HEK293T (cell line): ENCODE measurements around the gene TIRAP.

ENCODE experiments used
- BHLHE40 ChIP-seq: fragments of 450-650 bp; IDR thresholded peaks from 2 replicates; pipeline ENCODE4 v1.6.1; 2016; ENCODE audit warnings: mild to moderate bottlenecking, moderate library complexity, borderline replicate concordance
- ELF4 ChIP-seq: fragments of 450-650 bp; IDR thresholded peaks from 2 replicates; pipeline ENCODE4 v1.6.1; 2017; ENCODE audit warnings: antibody characterized with exemption
- FOXK2 ChIP-seq: fragments of 450-650 bp; IDR thresholded peaks from 2 replicates; pipeline ENCODE4 v1.6.1; 2016; ENCODE audit warnings: mild to moderate bottlenecking
- HDGF ChIP-seq: fragments of 450-650 bp; IDR thresholded peaks from 2 replicates; pipeline ENCODE4 v1.6.1; 2017; ENCODE audit warnings: antibody characterized with exemption, borderline replicate concordance
- NFRKB ChIP-seq: fragments of 450-650 bp; IDR thresholded peaks from 2 replicates; pipeline ENCODE4 v1.6.1; 2016; ENCODE audit warnings: mild to moderate bottlenecking, moderate library complexity
- PKNOX1 ChIP-seq: fragments of 450-650 bp; IDR thresholded peaks from 2 replicates; pipeline ENCODE4 v1.6.1; 2016
- SP1 ChIP-seq: fragments of 450-650 bp; IDR thresholded peaks from 2 replicates; pipeline ENCODE4 v1.6.1; 2017
- TARDBP ChIP-seq: fragments of 450-650 bp; IDR thresholded peaks from 2 replicates; pipeline ENCODE4 v1.6.1; 2016
- ZNF384 ChIP-seq: fragments of 450-650 bp; IDR thresholded peaks from 2 replicates; pipeline ENCODE4 v1.6.1; 2016

DNA sequence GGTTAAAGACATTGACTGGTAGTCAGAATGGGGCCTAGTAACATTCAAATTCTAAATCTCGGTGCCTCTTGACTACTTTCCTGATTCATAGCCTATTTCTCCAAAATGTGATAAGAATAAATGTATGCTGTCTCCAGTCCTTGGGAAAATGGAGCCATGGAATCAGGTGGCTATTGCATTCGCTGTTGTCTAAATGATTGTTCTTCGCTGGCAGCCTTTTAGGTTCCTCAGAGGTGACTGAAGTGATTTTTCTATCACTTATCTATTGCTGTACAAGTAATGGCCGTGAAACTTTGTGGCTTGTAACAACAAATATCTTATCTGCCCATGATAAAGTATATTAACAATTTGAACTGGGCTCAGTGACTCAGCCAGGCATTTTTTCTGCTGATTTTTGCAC lies 29.6 kb upstream of the TIRAP start:
- TF ChIP-seq NFRKB (no peak), SP1 (no peak), ELF4 (no peak), TARDBP (no peak), HDGF (no peak), FOXK2 (no peak), BHLHE40 (no peak), PKNOX1 (no peak), ZNF384 (no peak)
